ENCODE data around the gene NRARP.

DNA sequence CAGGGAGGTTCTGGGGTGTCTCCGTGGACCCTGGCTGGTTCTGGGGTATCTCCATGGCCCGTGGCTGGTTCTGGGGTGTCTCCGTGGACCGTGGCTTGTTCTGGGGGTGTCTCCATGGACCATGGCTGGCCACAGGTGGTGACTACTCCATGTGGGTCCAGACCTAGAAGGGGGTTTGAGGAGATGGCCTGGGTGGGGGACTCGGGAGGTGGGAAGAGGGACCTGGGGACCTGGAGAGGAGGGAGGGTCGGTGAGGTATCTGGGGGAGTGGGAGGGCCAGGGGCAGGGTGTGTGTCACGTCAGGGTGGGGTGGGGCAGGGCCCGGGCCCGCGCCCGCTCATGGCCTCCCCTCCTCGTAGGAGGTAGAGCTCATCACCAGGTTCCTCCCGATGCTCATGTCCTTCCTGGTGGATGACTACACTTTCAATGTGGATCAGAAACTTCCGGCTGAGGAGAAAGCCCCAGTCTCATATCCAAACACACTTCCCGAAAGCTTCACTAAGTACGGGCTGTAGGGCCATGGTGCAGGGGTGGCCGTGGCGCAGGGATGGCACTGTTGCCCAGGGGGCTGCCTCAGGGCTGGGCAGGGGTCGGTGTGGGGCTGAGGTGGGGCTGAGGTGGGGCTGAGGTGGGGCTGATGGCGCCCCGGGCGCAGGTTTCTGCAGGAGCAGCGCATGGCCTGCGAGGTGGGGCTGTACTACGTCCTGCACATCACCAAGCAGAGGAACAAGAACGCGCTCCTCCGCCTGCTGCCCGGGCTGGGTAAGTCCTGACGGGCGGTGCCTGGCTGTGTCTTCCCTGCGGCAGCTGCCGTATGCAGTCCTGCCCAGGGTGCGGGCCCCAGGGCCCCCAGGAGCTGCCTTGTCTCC is 35.3 kb downstream of the NRARP start:
- TF ChIP-seq POLR2A (IDR thresholded peaks at IDR 0.05; ENCODE audit: low read depth, low read length), result no peak
- no peak for TF ChIP-seq TAF1 (IDR thresholded peaks at IDR 0.05; ENCODE audit: low read depth, low read length)

All from GM12891 (cell line).